SH-SY5Y (cell line): ENCODE data around the gene KCTD16.

Experiments
- GATA2 ChIP-seq: IDR thresholded peaks from 2 replicates; pipeline ENCODE4 v1.6.1; 2011; ENCODE audit warnings: mild to moderate bottlenecking, low read depth, low read length
- GATA3 ChIP-seq: IDR thresholded peaks from 2 replicates; pipeline ENCODE4 v1.6.1; 2011; ENCODE audit warnings: low read depth, mild to moderate bottlenecking, low read length, moderate library complexity

DNA sequence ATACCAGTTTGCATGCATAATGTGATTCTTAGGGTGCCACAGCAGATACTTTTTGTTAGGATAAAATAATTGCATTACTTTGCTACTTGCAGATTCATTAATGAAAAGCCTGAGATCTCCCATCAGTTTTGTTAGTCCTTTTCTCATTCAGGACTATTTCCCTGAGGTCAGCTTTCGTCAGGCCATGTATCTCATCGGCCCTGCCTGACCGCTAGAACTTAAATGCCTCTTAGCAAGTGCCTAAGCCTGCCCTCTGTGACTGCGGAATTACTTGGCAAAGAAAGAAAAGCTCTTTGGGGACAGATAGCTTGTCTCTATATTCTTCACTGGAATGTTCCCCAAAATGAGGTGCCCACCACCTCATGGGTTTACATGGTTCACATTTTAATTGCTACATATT lies 147.8 kb downstream of the KCTD16 start:
- TF ChIP-seq GATA2 (no peak), GATA3 (no peak)
